T47D (cell line): ENCODE data around the gene PTPN7.
"Not testable (repeated sequence)": the region's sequence is repeated elsewhere in the genome, so short reads cannot be mapped to it uniquely, and the experiment has no call there.

Source experiments
- DNase-seq, 2 experiments: peaks; one replicate each; pipeline versions ENCODE4 v3.0.0 to v3.0.0-alpha.2; 2011 to 2012; ENCODE audit warnings: low read depth in 1 of 2, low spot score in 1 of 2
- JUND ChIP-seq: IDR thresholded peaks from 2 replicates; pipeline ENCODE4 v1.6.1; 2012; ENCODE audit warnings: low read depth
- in situ Hi-C: cut with HindIII; loops from 2 replicates; pipeline ENCODE4 v1.10.0; 2016; ENCODE audit warnings: low sequenced_read_pairs, low pct_unique_long_range_greater_than_20kb

The PTPN7 gene

GRCh38 chr1:202199040-202199889 is 38.9 kb upstream of the PTPN7 start:
- TF ChIP-seq JUND = no peak

GRCh38 chr1:202198366-202198724 is 37.9 kb upstream of the PTPN7 start:
- DNase-seq = no peak
- in situ Hi-C loops = no loop called here
- no peak for TF ChIP-seq JUND

More at GRCh38 chr1:202199040-202199889, 38.9 kb upstream of the PTPN7 start:
- no peak for DNase-seq
- in situ Hi-C loops = no loop called here

- no peak for TF ChIP-seq JUND
- no peak for DNase-seq
- in situ Hi-C loops = no loop called here
Measured at GRCh38 chr1:202197653-202198365, 37.4 kb upstream of the PTPN7 start.

GRCh38 chr1:202194328-202194648 is 33.9 kb upstream of the PTPN7 start:
- no peak for TF ChIP-seq JUND
- in situ Hi-C loops = no loop called here
- DNase-seq = no peak

GRCh38 chr1:202193614-202194327 is 33.4 kb upstream of the PTPN7 start, which contains the start of gene LGR6:
LGR6 (plus strand) TSS chr1:202193799; CDS start chr1:202193990, 191 bp downstream.
- in situ Hi-C loops = no loop called here
- no peak for TF ChIP-seq JUND
- DNase-seq = no peak

GRCh38 chr1:202192770-202193613 is 32.6 kb upstream of the PTPN7 start:
- no peak for TF ChIP-seq JUND
- DNase-seq = peak; percentile 51 to 65
- in situ Hi-C loops = no loop called here

GRCh38 chr1:202191391-202191790 is 31.0 kb upstream of the PTPN7 start:
- DNase-seq = not testable (repeated sequence)

GRCh38 chr1:202189918-202190715 is 29.7 kb upstream of the PTPN7 start:
- DNase-seq = peak in 1 of 2 experiments; percentile 68
- TF ChIP-seq JUND = no peak
- in situ Hi-C loops = no loop called here

More at GRCh38 chr1:202191391-202191790, 31.0 kb upstream of the PTPN7 start:
- in situ Hi-C loops = not testable (repeated sequence)

- no peak for TF ChIP-seq JUND
- in situ Hi-C loops = no loop called here
- DNase-seq = peak; percentile 76 to 79
Measured at GRCh38 chr1:202189001-202189790, 28.8 kb upstream of the PTPN7 start.

GRCh38 chr1:202187697-202188407 is 27.4 kb upstream of the PTPN7 start:
- no peak for DNase-seq
- in situ Hi-C loops = no loop called here
- no peak for TF ChIP-seq JUND
